Measurements from ENCODE around the gene ZNF19. TPM values are rescaled to one million over a fixed set of nuclear protein-coding genes. Genes with fewer than 3 reads are reported as not detected.

ZNF19 gene
- total and polyA plus RNA-seq, 2 experiments from 2014 or later, result 3.7 to 4.1 TPM

GRCh38 chr16:71532366-71532765 lies 43.2 kb upstream of the ZNF19 start:
- Histone ChIP-seq H3K4me3 (no peak overlapping the region), H2AFZ (no peak overlapping the region), H3K36me3 (replicated peaks; ENCODE audit: insufficient read depth, low read depth) (no peaks in the 10 kb centered on the region), H4K20me1 (ENCODE audit: insufficient read depth, poor library complexity, severe bottlenecking) (no peaks in the 10 kb centered on the region), H3K27me3 (no peaks in the 10 kb centered on the region), H3K9me2 (replicated peaks; ENCODE audit: insufficient read depth) (no peaks in the 10 kb centered on the region), H3K9me3 (ENCODE audit: low read depth) (no peaks in the 10 kb centered on the region), H3K4me2 (no peak overlapping the region), H3K4me1 (ENCODE audit: insufficient read depth) (no peaks in the 10 kb centered on the region), H3K79me2 (no peaks in the 10 kb centered on the region), H3K27ac (no peak overlapping the region)
- TF ChIP-seq EZH2phosphoT487 (IDR thresholded peaks at IDR 0.05; ENCODE audit: low read depth, severe bottlenecking, unreplicated experiment), result no peak
- no peak for TF ChIP-seq CTCF (IDR thresholded peaks at IDR 0.05; ENCODE audit: poor library complexity)
- no peak for TF ChIP-seq EZH2 (IDR thresholded peaks at IDR 0.05; ENCODE audit: borderline replicate concordance)
- 72% methylated on average over 3 of the region's 3 CpGs for WGBS (ENCODE audit: low lambda C conversion rate, missing lambda C conversion rate)
- DNase-seq (ENCODE audit: low spot score), result no peak

DNA sequence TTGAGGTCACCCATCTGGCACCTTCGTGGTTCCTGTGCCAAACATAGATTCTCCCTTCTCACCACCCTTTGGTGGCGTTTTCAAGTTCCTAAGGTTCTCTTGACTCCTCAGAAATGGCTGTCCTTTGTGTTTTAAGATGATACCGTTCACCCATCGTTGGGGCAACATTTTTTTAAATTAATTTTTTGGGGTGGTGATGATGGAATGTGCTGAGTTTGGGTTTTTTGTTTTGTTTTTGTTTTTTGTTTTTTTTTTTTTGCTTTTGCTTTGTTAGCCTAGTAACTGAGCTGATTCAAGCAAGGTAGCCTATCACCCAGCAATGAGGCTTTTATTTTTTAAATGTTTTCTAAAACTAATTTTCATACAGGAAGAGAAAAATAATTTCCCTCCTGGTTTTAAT lies 39.7 kb upstream of the ZNF19 start:
- 94% methylated on average over 4 of the region's 4 CpGs for WGBS (ENCODE audit: low lambda C conversion rate, missing lambda C conversion rate)
- H3K9me2 ChIP-seq (replicated peaks; ENCODE audit: insufficient read depth), result no peaks in the 10 kb centered on the region
- DNase-seq (ENCODE audit: low spot score), result no peak
- no peak overlapping the region for H3K4me2 ChIP-seq
- no peaks in the 10 kb centered on the region for H3K9me3 ChIP-seq (ENCODE audit: low read depth)
- no peaks in the 10 kb centered on the region for H3K79me2 ChIP-seq
- no peaks in the 10 kb centered on the region for H4K20me1 ChIP-seq (ENCODE audit: insufficient read depth, poor library complexity, severe bottlenecking)
- no peaks in the 10 kb centered on the region for H3K36me3 ChIP-seq (replicated peaks; ENCODE audit: insufficient read depth, low read depth)
- H3K27me3 ChIP-seq, result peaks cover 21% of the 10 kb centered on the region
- TF ChIP-seq EZH2 (IDR thresholded peaks at IDR 0.05; ENCODE audit: borderline replicate concordance), result no peak
- TF ChIP-seq EZH2phosphoT487 (IDR thresholded peaks at IDR 0.05; ENCODE audit: low read depth, severe bottlenecking, unreplicated experiment), result no peak
- no peak for TF ChIP-seq CTCF (IDR thresholded peaks at IDR 0.05; ENCODE audit: poor library complexity)
- no peak overlapping the region for H2AFZ ChIP-seq
- H3K4me3 ChIP-seq, result no peak overlapping the region
- no peak overlapping the region for H3K27ac ChIP-seq
- no peaks in the 10 kb centered on the region for H3K4me1 ChIP-seq (ENCODE audit: insufficient read depth)

- H3K4me1 ChIP-seq (ENCODE audit: insufficient read depth), result no peaks in the 10 kb centered on the region
- peaks cover 24% of the 10 kb centered on the region for H3K27me3 ChIP-seq
- H3K9me3 ChIP-seq (ENCODE audit: low read depth), result no peaks in the 10 kb centered on the region
- TF ChIP-seq EZH2 (IDR thresholded peaks at IDR 0.05; ENCODE audit: borderline replicate concordance), result no peak
- no peak for TF ChIP-seq CTCF (IDR thresholded peaks at IDR 0.05; ENCODE audit: poor library complexity)
- TF ChIP-seq EZH2phosphoT487 (IDR thresholded peaks at IDR 0.05; ENCODE audit: low read depth, severe bottlenecking, unreplicated experiment), result no peak
- no peaks in the 10 kb centered on the region for H3K79me2 ChIP-seq
- 94% methylated on average over 1 of the region's 1 CpG for WGBS (ENCODE audit: low lambda C conversion rate, missing lambda C conversion rate)
- no peak overlapping the region for H3K4me2 ChIP-seq
- no peak overlapping the region for H3K4me3 ChIP-seq
- no peaks in the 10 kb centered on the region for H4K20me1 ChIP-seq (ENCODE audit: insufficient read depth, poor library complexity, severe bottlenecking)
- no peak overlapping the region for H3K27ac ChIP-seq
- H3K9me2 ChIP-seq (replicated peaks; ENCODE audit: insufficient read depth), result no peaks in the 10 kb centered on the region
- H3K36me3 ChIP-seq (replicated peaks; ENCODE audit: insufficient read depth, low read depth), result no peaks in the 10 kb centered on the region
- no peak for DNase-seq (ENCODE audit: low spot score)
- H2AFZ ChIP-seq, result no peak overlapping the region
These were observed 39.1 kb upstream of the ZNF19 start for GRCh38 chr16:71528257-71528656.

All from hepatocyte (in vitro differentiated cells).